Smooth muscle cell (in vitro differentiated cells): Measurements from ENCODE around the gene PATE1. TPM values are rescaled to one million over a fixed set of nuclear protein-coding genes. Genes with fewer than 3 reads are reported as not detected.

Experiments used
- DNase-seq: peaks from one replicate; lab custom pipeline; 2025; ENCODE audit not compliant: unreplicated experiment; lab: John Stamatoyannopoulos, UW
- H2AFZ ChIP-seq: fragments of 200-600 bp; sonication (generic); 2 replicates; pipeline ENCODE4 v1.6.0; 2016; ENCODE audit warnings: antibody characterized with exemption, low read depth, mild to moderate bottlenecking
- H3F3A ChIP-seq: fragments of 200-600 bp; sonication (generic); 2 replicates; pipeline ENCODE4 v1.6.0; 2017; ENCODE audit warnings: antibody characterized with exemption, low read depth
- H3K27ac ChIP-seq: fragments of 200-600 bp; sonication (generic); 2 replicates; pipeline ENCODE4 v1.5.1; 2016; ENCODE audit warnings: low read depth, mild to moderate bottlenecking
- H3K27me3 ChIP-seq: fragments of 200-600 bp; sonication (generic); 2 replicates; pipeline ENCODE4 v1.6.1; 2016; ENCODE audit warnings: low read depth, mild to moderate bottlenecking
- H3K36me3 ChIP-seq: fragments of 200-600 bp; sonication (generic); 2 replicates; pipeline ENCODE4 v1.5.1; 2016; ENCODE audit warnings: low read depth
- H3K4me1 ChIP-seq: fragments of 200-600 bp; sonication (generic); 2 replicates; pipeline ENCODE4 v1.5.1; 2016; ENCODE audit warnings: low read depth
- H3K4me2 ChIP-seq: fragments of 200-600 bp; sonication (generic); 2 replicates; pipeline ENCODE4 v1.6.0; 2016; ENCODE audit warnings: mild to moderate bottlenecking
- H3K4me3 ChIP-seq: fragments of 200-600 bp; sonication (generic); 2 replicates; pipeline ENCODE4 v1.5.1; 2016; ENCODE audit warnings: mild to moderate bottlenecking
- H3K79me2 ChIP-seq: fragments of 200-600 bp; sonication (generic); 2 replicates; pipeline ENCODE4 v1.6.0; 2016; ENCODE audit warnings: low read depth, mild to moderate bottlenecking
- H3K9ac ChIP-seq: fragments of 200-600 bp; sonication (generic); 2 replicates; pipeline ENCODE4 v1.6.0; 2016; ENCODE audit warnings: low read depth
- H3K9me3 ChIP-seq: fragments of 200-600 bp; sonication (generic); replicated peaks from 2 replicates; pipeline ENCODE4 v1.5.1; 2016; ENCODE audit warnings: low read depth
- H4K20me1 ChIP-seq: fragments of 200-600 bp; sonication (generic); 2 replicates; pipeline ENCODE4 v1.6.0; 2016; ENCODE audit warnings: low read depth
- CTCF ChIP-seq: fragments of 200-600 bp; sonication (generic); IDR thresholded peaks from 2 replicates; pipeline ENCODE4 v1.5.1; 2017; ENCODE audit warnings: borderline replicate concordance, mild to moderate bottlenecking, antibody characterized with exemption; ENCODE audit not compliant: insufficient read depth, poor library complexity, severe bottlenecking
- WGBS: methylation state at CpG from one replicate; pipeline ENCODE4 v1.1.7; 2016; ENCODE audit warnings: low lambda C conversion rate; 5-methylcytosine and 5-hydroxymethylcytosine counted together
- polyA plus RNA-seq: library from polyadenylated mRNA; unstranded; fragments of >200 nt; fragmentation: Nextera tagmentation; extraction: Ambion mirVana; gene quantifications from 2 replicates; pipeline ENCODE4 v1.2.1, GENCODE V29; 2016
- total RNA-seq: library from RNA; depleted of rRNA; stranded (reverse); fragments of >200 nt; gene quantifications from 2 replicates; pipeline ENCODE4 v1.2.3, GENCODE V29; 2014

PATE1 gene
- total and polyA plus RNA-seq, 2 experiments from 2014 or later = not detected

GRCh38 chr11:125784678-125785077 lies 38.6 kb downstream of the PATE1 start:
- WGBS = 76% methylated on average over 2 of the region's 2 CpGs
- DNase-seq = no peak
- Histone ChIP-seq H3K4me3 (no peak overlapping the region), H3K4me2 (no peak overlapping the region), H3K36me3 (no peaks in the 10 kb centered on the region), H3K27ac (no peak overlapping the region), H3F3A (no peaks in the 10 kb centered on the region), H3K27me3 (no peaks in the 10 kb centered on the region), H3K9me3 (no peaks in the 10 kb centered on the region), H3K79me2 (no peaks in the 10 kb centered on the region), H2AFZ (no peak overlapping the region), H4K20me1 (no peaks in the 10 kb centered on the region), H3K9ac (no peak overlapping the region), H3K4me1 (no peaks in the 10 kb centered on the region)
- no peak for TF ChIP-seq CTCF

- H3K4me3 ChIP-seq = no peak within 1 kb of the TSS
- no peaks in the 10 kb centered on the region for H3K36me3 ChIP-seq
- no peak within 1 kb of the TSS for H2AFZ ChIP-seq
- no peaks in the 10 kb centered on the region for H3K4me1 ChIP-seq
- no peak within 1 kb of the TSS for H3K9ac ChIP-seq
- H3K79me2 ChIP-seq = no peaks in the 10 kb centered on the region
- DNase-seq = no peak
- no peaks in the 10 kb centered on the region for H3K9me3 ChIP-seq
- no peak within 1 kb of the TSS for H3K27ac ChIP-seq
- H4K20me1 ChIP-seq = no peaks in the 10 kb centered on the region
- no peak within 1 kb of the TSS for H3K4me2 ChIP-seq
- 89% methylated on average over 2 of the region's 2 CpGs for WGBS
- no peaks in the 10 kb centered on the region for H3K27me3 ChIP-seq
- TF ChIP-seq CTCF = no peak
- no peaks in the 10 kb centered on the region for H3F3A ChIP-seq
Measured at GRCh38 chr11:125787827-125788226, 41.7 kb downstream of the PATE1 start, which contains the start of gene PATE3. Gene PATE3 (plus strand): TSS chr11:125788127. CDS start chr11:125788152, 25 bp downstream.

- no peaks in the 10 kb centered on the region for H4K20me1 ChIP-seq
- no peak overlapping the region for H3K4me3 ChIP-seq
- no peak for DNase-seq
- H3K4me1 ChIP-seq = no peaks in the 10 kb centered on the region
- no peak for TF ChIP-seq CTCF
- H3K4me2 ChIP-seq = no peak overlapping the region
- 93% methylated on average over 4 of the region's 4 CpGs for WGBS
- H3K79me2 ChIP-seq = no peaks in the 10 kb centered on the region
- no peak overlapping the region for H3K9ac ChIP-seq
- H3F3A ChIP-seq = no peaks in the 10 kb centered on the region
- no peaks in the 10 kb centered on the region for H3K27me3 ChIP-seq
- H3K9me3 ChIP-seq = no peaks in the 10 kb centered on the region
- no peaks in the 10 kb centered on the region for H3K36me3 ChIP-seq
- H2AFZ ChIP-seq = no peak overlapping the region
- H3K27ac ChIP-seq = no peak overlapping the region
Measured at GRCh38 chr11:125790825-125791224, 44.7 kb downstream of the PATE1 start.

GRCh38 chr11:125797641-125798040 lies 51.6 kb downstream of the PATE1 start:
- no peak for TF ChIP-seq CTCF
- Histone ChIP-seq H3K4me2 (no peak overlapping the region), H2AFZ (no peak overlapping the region), H3K79me2 (no peaks in the 10 kb centered on the region), H3F3A (no peaks in the 10 kb centered on the region), H3K9me3 (peaks cover 6% of the 10 kb centered on the region), H3K4me3 (no peak overlapping the region), H3K36me3 (no peaks in the 10 kb centered on the region), H3K9ac (no peak overlapping the region), H3K27me3 (no peaks in the 10 kb centered on the region), H4K20me1 (no peaks in the 10 kb centered on the region), H3K27ac (no peak overlapping the region), H3K4me1 (no peaks in the 10 kb centered on the region)
- WGBS = 41% methylated on average over 4 of the region's 4 CpGs
- DNase-seq = no peak
